Left lung (tissue), 10 donors: ENCODE measurements around the gene DRD2. TPM values are rescaled to one million over a fixed set of nuclear protein-coding genes. Genes with fewer than 3 reads are reported as not detected.

Experiments
- ATAC-seq: fragments of 200-7000 bp; cut with Tn5 transposase; one replicate; pipeline ENCODE4 v1.9.1; 2020; ENCODE audit warnings: moderate library complexity
- DNase-seq, 4 donors: peaks; one replicate each; pipeline ENCODE4 v3.0.0-alpha.2; 2013 to 2020
- H3K27ac ChIP-seq, 2 donors: fragments of 200-600 bp; sonication (generic) in 1 of 2; one replicate each; pipeline versions ENCODE4 v1.5.0 to v1.8.0; 2020 to 2021
- H3K27me3 ChIP-seq, 2 donors: fragments of 200-600 bp; sonication (generic) in 1 of 2; one replicate each; pipeline versions ENCODE4 v1.5.0 to v1.8.0; 2020 to 2021
- H3K36me3 ChIP-seq, 2 donors: fragments of 200-600 bp; sonication (generic) in 1 of 2; one replicate each; pipeline versions ENCODE4 v1.5.0 to v1.8.0; 2020 to 2021
- H3K4me1 ChIP-seq, 2 donors: fragments of 200-600 bp; one replicate each; pipeline ENCODE4 v1.8.0; 2021
- H3K4me3 ChIP-seq, 2 donors: fragments of 200-600 bp; sonication (generic) in 1 of 2; one replicate each; pipeline versions ENCODE4 v1.5.0 to v1.8.0; 2020 to 2021; ENCODE audit warnings: mild to moderate bottlenecking in 1 of 2
- H3K9me3 ChIP-seq, 2 donors: fragments of 200-600 bp; sonication (generic) in 1 of 2; one replicate each; pipeline versions ENCODE4 v1.5.0 to v1.8.0; 2020 to 2021
- intact Hi-C, 2 donors: fragments of 100-400 bp; cut with DNase I; formaldehyde crosslinking; loops; one replicate each; pipeline versions ENCODE4 v1.11.2 to v1.14.2; 2022
- polyA plus RNA-seq, 6 donors: library from polyadenylated mRNA; unstranded; fragments of 120-200 nt; gene quantifications; one replicate each; pipeline ENCODE4 v1.2.1, GENCODE V29; 2013; ENCODE audit not compliant: insufficient read length in 6 of 6
- total RNA-seq, 2 donors: library from RNA; stranded (reverse); fragmentation: NEBNext Ultra II Directional; extraction: Animal tissue kit (Norgen Biotek cat#: 25700); gene quantifications; one replicate each; pipeline ENCODE4 v1.2.1, GENCODE V29; 2021
- TF ChIP-seq, protein P1 (sequence below), 2 donors: fragments of 200-600 bp; sonication (generic) in 1 of 2; IDR thresholded peaks; one replicate each; pipeline versions ENCODE4 v1.5.0 to v1.8.0; 2021; ENCODE audit warnings: antibody characterized with exemption in 2 of 2
- donor health status: DM: no; HTN: yes; CAD: no.
- donor health status: DM: no; HTN: no; CAD: no.

Gene DRD2
- total and polyA plus RNA-seq, 8 donors: 0.17 to 0.43 (median 0.22) TPM; not detected in 2

DNA sequence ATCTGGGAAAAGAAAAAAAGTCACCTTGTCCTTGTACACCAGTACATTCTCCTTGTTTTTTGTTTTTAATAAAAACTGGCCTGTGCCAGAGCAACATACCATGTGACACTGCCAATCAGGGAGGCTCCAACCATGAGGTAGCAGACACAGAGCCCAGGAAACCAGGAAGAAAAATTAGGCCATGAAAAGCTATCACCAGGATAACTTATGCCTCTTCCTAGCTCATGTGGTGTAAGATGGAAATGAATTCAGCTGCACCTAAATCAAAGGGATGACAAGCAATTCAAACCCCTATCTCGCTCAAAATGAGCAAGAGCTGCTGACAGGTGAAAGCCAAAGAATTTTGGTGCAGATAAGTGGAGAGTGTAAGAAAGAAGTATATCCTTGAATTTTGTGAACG lies 7.7 kb downstream of the DRD2 start:
- no peak overlapping the region for H3K27ac ChIP-seq
- H3K4me1 ChIP-seq: no peaks in the 10 kb centered on the region
- no peak overlapping the region for H3K4me3 ChIP-seq
- TF ChIP-seq, protein P1, sequence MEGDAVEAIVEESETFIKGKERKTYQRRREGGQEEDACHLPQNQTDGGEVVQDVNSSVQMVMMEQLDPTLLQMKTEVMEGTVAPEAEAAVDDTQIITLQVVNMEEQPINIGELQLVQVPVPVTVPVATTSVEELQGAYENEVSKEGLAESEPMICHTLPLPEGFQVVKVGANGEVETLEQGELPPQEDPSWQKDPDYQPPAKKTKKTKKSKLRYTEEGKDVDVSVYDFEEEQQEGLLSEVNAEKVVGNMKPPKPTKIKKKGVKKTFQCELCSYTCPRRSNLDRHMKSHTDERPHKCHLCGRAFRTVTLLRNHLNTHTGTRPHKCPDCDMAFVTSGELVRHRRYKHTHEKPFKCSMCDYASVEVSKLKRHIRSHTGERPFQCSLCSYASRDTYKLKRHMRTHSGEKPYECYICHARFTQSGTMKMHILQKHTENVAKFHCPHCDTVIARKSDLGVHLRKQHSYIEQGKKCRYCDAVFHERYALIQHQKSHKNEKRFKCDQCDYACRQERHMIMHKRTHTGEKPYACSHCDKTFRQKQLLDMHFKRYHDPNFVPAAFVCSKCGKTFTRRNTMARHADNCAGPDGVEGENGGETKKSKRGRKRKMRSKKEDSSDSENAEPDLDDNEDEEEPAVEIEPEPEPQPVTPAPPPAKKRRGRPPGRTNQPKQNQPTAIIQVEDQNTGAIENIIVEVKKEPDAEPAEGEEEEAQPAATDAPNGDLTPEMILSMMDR (IDR thresholded peaks at IDR 0.05): no peak
- no peaks in the 10 kb centered on the region for H3K9me3 ChIP-seq
- peaks cover under 1 to 33% of the 10 kb centered on the region in 2 donors for H3K27me3 ChIP-seq
- no peaks in the 10 kb centered on the region for H3K36me3 ChIP-seq
- ATAC-seq (no peak), DNase-seq (no peak)
- intact Hi-C loops: no loop called here

DNA sequence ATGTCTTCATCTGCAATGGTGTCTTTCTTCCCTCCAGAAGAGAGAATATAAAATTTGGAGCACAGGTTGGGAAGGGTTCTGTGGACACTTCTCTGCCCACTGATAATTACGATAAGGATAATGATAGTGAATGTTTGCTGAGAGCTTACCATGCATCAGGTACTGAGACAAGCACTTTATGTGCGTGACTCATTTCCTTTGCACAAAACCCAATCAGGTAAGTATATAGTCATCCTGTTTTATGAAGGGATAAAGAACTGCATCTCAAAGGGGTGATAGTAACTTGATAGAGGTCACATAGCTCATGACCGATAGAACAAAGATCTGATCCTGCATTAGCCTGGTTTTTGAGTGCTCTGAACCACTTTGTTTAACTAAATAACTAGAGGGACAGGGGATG lies 9.4 kb downstream of the DRD2 start:
- intact Hi-C loops: no loop called here
- DNase-seq: no peak

DNA sequence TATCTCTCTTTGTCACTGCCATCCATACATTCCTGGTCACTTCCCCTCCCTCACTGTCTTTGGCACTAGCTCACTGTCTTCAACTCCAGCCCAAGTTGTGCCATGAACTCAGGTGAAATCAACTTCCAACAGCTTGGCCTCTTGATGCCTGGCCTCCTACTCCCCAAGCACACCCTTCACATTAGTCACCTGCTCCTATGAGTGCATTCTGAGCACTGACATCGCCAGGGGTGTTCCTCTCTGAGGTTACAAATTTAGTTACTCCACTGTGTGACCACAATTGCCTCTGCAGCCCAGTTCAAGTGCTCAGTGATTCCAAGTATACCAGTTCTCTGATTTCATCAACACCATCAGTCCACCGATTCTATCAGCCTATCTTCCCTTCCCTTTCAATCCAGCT lies 10.8 kb downstream of the DRD2 start:
- Histone ChIP-seq H3K9me3 (no peaks in the 10 kb centered on the region), H3K36me3 (no peaks in the 10 kb centered on the region), H3K4me1 (no peaks in the 10 kb centered on the region), H3K4me3 (no peak overlapping the region), H3K27ac (no peak overlapping the region), H3K27me3 (peaks cover 0 to 20% of the 10 kb centered on the region in 2 donors)
- TF ChIP-seq, protein P1 (IDR thresholded peaks at IDR 0.05): no peak
- DNase-seq (no peak), ATAC-seq (no peak)
- intact Hi-C loops: no loop called here

More for the DNA sequence above, 9.4 kb downstream of the DRD2 start:
- TF ChIP-seq, protein P1 (IDR thresholded peaks at IDR 0.05): no peak
- ATAC-seq: no peak
- H3K27ac ChIP-seq: no peak overlapping the region
- no peak overlapping the region for H3K4me3 ChIP-seq
- H3K36me3 ChIP-seq: no peaks in the 10 kb centered on the region
- no peaks in the 10 kb centered on the region for H3K9me3 ChIP-seq
- H3K4me1 ChIP-seq: no peaks in the 10 kb centered on the region
- H3K27me3 ChIP-seq: peaks cover 0 to 23% of the 10 kb centered on the region in 2 donors

DNA sequence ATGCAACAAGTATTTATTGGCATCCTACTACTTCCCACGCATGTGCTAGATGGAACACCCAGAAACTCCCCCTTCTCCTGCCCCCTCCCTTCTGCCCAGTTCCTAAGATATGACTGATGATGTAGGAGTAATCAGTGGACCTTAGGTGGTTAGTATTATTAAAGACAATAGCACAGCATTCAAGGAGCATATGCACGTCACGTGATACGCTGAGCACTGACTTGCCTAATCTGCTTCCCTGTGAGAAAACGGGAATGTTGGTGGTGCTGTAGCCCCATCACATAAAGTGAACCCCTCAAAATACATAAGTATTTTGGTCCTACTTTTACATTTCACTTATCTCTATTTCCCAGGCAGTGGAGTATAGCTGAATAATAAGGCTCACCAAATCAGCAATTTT lies 12.4 kb downstream of the DRD2 start:
- no peaks in the 10 kb centered on the region for H3K9me3 ChIP-seq
- no peaks in the 10 kb centered on the region for H3K4me1 ChIP-seq
- no peak overlapping the region for H3K27ac ChIP-seq
- no peak for ATAC-seq
- no peak for DNase-seq
- H3K27me3 ChIP-seq: peaks cover 0 to 19% of the 10 kb centered on the region in 2 donors
- intact Hi-C loops: no loop called here
- no peak overlapping the region for H3K4me3 ChIP-seq
- no peaks in the 10 kb centered on the region for H3K36me3 ChIP-seq
- TF ChIP-seq, protein P1 (IDR thresholded peaks at IDR 0.05): no peak

DNA sequence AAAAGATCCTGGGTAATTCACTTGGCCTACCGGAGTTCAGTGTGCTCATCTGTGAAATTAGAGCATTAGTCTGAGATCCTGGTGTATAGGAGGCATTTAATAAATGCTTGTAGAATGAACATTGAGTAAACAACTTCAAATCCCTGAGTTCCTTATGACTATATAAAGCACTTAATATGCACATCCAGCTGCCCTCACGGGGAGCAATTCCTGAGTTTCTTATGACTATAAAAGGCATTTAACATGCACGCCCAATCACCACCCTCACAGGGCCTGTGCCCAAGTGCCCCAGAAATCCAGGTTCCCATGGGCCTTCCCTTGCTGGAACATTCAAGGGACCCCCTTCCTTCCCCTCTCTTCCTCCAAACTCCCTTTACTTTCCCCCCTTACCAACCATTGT lies 13.6 kb downstream of the DRD2 start:
- Histone ChIP-seq H3K9me3 (no peaks in the 10 kb centered on the region), H3K4me1 (no peaks in the 10 kb centered on the region), H3K27ac (no peak overlapping the region), H3K27me3 (peaks cover 0 to 13% of the 10 kb centered on the region in 2 donors), H3K4me3 (no peak overlapping the region), H3K36me3 (no peaks in the 10 kb centered on the region)
- DNase-seq (no peak), ATAC-seq (no peak)
- intact Hi-C loops: no loop called here
- TF ChIP-seq, protein P1 (IDR thresholded peaks at IDR 0.05): no peak
